Coronary artery (tissue), 2 donors: ENCODE data around the gene PDCD1LG2.

Experiments used
- DNase-seq: peaks from one replicate; pipeline ENCODE4 v3.0.0-alpha.2; 2017; ENCODE audit warnings: low spot score
- H3K27ac ChIP-seq, 2 donors: fragments of 200-600 bp; sonication (generic); one replicate each; pipeline ENCODE4 v1.5.1; 2016 to 2019
- H3K4me3 ChIP-seq: fragments of 200-600 bp; sonication (generic); 2 replicates; pipeline ENCODE4 v1.5.1; 2016; ENCODE audit warnings: mild to moderate bottlenecking, moderate library complexity
- TF ChIP-seq, protein P1 (sequence below): fragments of 200-600 bp; sonication (generic); IDR thresholded peaks from one replicate; pipeline ENCODE4 v1.5.1; 2019; ENCODE audit warnings: antibody characterized with exemption

Gene PDCD1LG2

GRCh38 chr9:5499157-5499556, 11.2 kb upstream of the PDCD1LG2 start:
- no peak overlapping the region for H3K27ac ChIP-seq
- TF ChIP-seq, protein P1, sequence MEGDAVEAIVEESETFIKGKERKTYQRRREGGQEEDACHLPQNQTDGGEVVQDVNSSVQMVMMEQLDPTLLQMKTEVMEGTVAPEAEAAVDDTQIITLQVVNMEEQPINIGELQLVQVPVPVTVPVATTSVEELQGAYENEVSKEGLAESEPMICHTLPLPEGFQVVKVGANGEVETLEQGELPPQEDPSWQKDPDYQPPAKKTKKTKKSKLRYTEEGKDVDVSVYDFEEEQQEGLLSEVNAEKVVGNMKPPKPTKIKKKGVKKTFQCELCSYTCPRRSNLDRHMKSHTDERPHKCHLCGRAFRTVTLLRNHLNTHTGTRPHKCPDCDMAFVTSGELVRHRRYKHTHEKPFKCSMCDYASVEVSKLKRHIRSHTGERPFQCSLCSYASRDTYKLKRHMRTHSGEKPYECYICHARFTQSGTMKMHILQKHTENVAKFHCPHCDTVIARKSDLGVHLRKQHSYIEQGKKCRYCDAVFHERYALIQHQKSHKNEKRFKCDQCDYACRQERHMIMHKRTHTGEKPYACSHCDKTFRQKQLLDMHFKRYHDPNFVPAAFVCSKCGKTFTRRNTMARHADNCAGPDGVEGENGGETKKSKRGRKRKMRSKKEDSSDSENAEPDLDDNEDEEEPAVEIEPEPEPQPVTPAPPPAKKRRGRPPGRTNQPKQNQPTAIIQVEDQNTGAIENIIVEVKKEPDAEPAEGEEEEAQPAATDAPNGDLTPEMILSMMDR = no peak
- no peak for DNase-seq

DNA sequence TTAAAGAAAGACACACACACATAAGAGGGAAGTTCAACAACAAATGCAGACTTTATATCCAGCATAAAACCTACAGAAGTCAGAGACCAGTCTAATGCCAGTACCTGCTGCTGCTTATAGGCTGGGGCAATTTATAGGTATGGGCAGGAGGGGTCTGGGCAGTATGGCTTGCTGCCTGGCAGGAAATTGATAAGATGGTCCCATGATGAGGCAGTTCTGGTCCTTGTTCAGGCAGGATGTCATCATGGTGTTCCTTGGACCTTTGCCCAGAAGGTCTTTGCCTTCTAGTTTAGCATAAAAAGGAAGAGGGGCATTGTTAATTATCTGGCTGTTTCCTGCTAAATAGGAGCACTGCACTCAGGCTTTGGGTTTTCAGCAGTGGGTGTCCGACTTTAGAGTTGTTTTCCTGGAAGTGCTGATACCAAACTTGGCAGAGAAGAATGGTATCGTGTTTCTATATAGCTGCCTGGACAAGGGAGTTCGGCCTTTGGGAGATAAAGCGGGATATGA, 10.4 kb upstream of the PDCD1LG2 start:
- peak overlapping the region in 1 of 2 donors; percentile 44 for H3K27ac ChIP-seq
- TF ChIP-seq, protein P1 = no peak
- no peak for DNase-seq

More at GRCh38 chr9:5499157-5499556, 11.2 kb upstream of the PDCD1LG2 start:
- H3K4me3 ChIP-seq = no peak overlapping the region

GRCh38 chr9:5500441-5501235, 9.7 kb upstream of the PDCD1LG2 start:
- DNase-seq = no peak
- peak overlapping the region in 1 of 2 donors; percentile 44 for H3K27ac ChIP-seq
- TF ChIP-seq, protein P1 = no peak
- no peak overlapping the region for H3K4me3 ChIP-seq

More for the DNA sequence above, 10.4 kb upstream of the PDCD1LG2 start:
- H3K4me3 ChIP-seq = no peak overlapping the region

DNA sequence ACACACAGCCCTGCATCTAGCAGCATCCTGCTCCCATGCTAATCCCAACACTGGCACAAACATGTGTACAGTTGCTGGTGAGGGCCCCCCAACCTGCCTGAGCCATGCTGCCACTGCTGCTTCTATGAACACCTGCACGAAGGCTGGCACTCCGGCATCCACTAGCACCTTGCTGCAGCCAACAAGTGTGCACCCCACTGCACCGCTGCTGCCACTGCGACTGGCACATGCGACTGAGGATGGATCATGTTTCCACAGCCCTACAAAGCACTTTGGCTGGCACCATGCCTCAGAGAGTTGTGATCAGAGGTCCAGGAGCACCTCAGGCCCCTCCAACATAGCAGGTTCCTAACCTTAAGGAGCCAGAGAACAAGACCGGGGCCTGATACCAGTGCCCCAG, 7.8 kb upstream of the PDCD1LG2 start:
- TF ChIP-seq, protein P1 = no peak
- H3K4me3 ChIP-seq = no peak overlapping the region
- H3K27ac ChIP-seq = no peak overlapping the region
- DNase-seq = no peak

GRCh38 chr9:5509573-5509972, 758 bp upstream of the PDCD1LG2 start:
- Histone ChIP-seq H3K4me3 (peak overlapping the region; percentile 59), H3K27ac (peak overlapping the region; percentile 59 to 69)
- TF ChIP-seq, protein P1 = no peak
- DNase-seq = no peak

DNA sequence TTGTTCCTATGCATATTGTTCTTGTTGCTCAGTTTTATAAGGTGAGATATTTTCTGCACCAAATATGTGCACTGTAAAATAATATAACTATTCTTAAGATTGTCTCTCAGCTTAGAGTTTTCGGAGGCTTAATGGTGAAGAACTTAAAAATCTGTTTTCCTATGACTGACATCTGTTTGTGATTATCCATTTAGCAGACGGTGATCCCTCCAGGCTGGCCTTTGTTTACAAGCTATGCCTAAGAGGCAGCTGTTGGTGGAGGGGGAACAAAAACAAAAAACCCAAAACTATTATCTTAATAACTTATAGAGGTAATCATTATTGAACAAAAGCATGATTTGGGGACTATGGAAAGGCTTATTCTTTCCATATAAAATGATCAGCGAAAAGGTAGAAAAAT, 658 bp downstream of the PDCD1LG2 start:
- Histone ChIP-seq H3K4me3 (peak overlapping the region; percentile 59), H3K27ac (peak overlapping the region; percentile 59 to 69)
- TF ChIP-seq, protein P1 = no peak
- DNase-seq = no peak

GRCh38 chr9:5511476-5511875, 1.1 kb downstream of the PDCD1LG2 start:
- Histone ChIP-seq H3K4me3 (peak overlapping the region; percentile 59), H3K27ac (peak overlapping the region in 1 of 2 donors; percentile 10)
- TF ChIP-seq, protein P1 = no peak
- DNase-seq = no peak
